GM20000 (cell line): Measurements from ENCODE around the gene CPE.
"Not testable (repeated sequence)": the region's sequence is repeated elsewhere in the genome, so short reads cannot be mapped to it uniquely, and the experiment has no call there.

Experiments used
- DNase-seq: peaks from one replicate; pipeline ENCODE4 v3.0.0; 2012; ENCODE audit warnings: low spot score
- CTCF ChIP-seq: IDR thresholded peaks from 2 replicates; pipeline ENCODE4 v1.5.1; 2012; ENCODE audit warnings: mild to moderate bottlenecking, control low read depth; ENCODE audit errors: extremely low read depth, missing control alignments

Gene CPE

DNA sequence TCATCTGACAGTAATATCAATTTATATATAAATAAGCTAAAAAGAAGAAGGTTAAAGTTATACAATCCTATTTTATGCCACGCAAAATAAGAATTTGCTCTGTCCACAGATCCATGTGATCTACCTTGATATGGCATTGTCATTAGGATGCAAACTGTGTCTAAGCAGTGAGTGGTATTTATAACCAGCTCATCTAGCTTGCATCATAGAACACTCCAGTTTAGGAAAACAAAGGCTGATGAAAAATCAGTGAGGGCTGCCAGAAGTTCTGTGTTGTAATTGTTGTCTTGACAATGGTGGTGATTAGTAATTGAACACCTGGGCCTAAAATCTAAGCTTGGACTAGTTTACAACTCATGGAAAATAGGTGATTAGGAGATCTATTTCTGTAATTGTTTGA lies 111.0 kb downstream of the CPE start:
- no peak for TF ChIP-seq CTCF
- DNase-seq, result no peak

DNA sequence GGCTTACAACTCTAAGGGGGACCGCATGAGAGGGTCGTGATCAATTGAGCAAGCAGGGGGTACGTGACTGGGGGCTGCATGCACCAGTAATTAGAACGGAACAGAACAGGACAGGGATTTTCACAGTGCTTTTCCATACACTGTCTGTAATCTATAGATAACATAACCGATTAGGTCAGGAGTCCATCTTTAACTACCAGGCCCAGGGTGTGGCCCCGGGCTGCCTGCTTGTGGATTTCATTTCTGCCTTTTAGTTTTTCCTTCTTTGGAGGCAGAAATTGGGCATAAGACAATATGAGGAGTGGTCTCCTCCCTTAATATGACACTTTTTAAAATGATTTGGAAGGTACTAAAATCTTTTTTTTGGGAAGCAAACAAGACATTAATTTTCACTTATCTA lies 113.8 kb downstream of the CPE start:
- DNase-seq, result not testable (repeated sequence)

DNA sequence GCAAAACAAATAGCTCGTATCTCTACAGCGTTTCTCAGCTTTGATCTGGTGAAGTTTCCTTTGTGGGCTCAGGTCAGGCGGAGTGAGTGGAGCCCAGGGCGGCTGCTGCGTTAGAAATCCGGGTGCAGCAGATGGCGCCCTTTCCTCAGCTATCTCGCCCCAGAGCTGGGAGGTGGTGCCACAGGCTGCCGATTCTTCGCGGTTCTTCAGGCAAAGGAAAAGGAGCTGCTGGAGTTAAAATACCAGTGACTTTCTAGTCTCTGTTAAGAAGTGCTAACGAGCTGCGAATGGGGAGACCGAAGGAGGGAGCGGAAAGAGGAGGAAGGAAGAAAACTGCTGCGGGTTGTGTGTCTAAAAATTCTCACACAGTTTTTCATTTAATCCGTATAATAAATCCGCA lies 114.6 kb downstream of the CPE start:
- TF ChIP-seq CTCF, result peak; percentile 59
- DNase-seq, result peak; percentile 57

- no peak for TF ChIP-seq CTCF
- DNase-seq, result peak; percentile 8
Observed at GRCh38 chr4:165502916-165503907, 124.4 kb downstream of the CPE start.

- no peak for TF ChIP-seq CTCF
- no peak for DNase-seq
Observed at GRCh38 chr4:165504184-165504583, 125.4 kb downstream of the CPE start.

DNA sequence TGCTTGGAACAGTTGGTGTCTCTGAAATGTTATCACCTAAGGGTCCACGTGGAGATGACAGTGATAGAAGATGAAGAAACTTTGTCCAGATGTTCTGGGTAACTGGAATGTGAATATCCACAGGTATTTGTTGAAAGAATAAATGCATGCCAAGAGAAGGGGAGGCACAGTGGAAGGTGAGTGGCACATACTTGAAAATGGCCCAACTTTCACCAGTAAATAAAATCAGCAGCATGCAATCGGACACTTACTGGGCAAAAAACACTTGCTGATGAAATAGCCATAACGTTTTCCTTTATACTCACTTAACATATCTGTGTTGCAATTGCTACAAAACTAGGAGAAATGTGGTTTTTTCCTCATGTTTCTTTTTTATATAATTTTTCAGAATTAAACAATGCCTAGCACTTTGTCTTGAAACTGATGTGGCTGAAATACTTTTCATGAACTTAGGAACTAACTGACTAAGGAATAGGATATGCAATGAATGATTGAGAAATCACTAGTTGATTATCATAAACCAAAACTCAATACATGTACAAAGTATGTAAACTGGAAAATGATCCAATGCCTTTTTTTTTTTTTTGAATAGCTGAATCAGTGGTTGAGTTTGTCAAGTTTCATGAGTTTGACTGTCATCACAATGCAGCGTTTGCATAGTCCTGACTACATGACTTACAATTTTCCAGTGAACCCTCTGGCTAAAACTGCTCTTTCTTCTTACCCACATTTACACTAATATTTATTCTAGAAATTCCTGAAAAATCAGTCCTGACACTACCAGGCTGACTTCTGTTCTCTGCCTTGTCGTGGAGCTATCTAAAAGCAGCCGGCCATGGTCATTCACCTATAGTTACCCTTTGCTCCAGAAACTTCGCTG lies 127.4 kb downstream of the CPE start:
- no peak for DNase-seq
- TF ChIP-seq CTCF, result no peak

DNA sequence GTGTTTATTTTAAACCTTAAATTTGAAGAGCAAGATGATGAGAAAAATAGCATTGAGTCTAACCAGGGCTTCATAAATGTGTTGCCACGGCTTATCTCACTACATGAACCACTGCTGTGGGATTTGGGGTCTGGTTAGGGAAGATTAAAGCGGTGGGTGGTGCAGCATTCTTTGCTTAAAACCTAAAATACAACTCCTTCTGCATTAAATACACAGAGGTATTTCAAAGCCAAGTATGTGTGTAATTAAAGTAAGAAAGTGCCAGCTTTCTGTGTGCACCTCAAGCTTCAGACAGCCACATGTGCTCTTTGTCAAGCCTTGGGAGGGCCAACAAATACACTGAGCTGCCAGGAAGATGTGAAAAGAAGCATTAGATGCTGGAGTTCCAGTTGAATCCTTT lies 128.0 kb downstream of the CPE start:
- no peak for TF ChIP-seq CTCF
- no peak for DNase-seq
